IPS-18a (cell line): ENCODE data around the gene MACROD2.
"Not testable (repeated sequence)": the region's sequence is repeated elsewhere in the genome, so short reads cannot be mapped to it uniquely, and the experiment has no call there.

Experiments
- H3K27ac ChIP-seq: one replicate; pipeline ENCODE4 v1.5.1; 2013; ENCODE audit warnings: low read length
- H3K27me3 ChIP-seq: one replicate; pipeline ENCODE4 v1.6.1; 2013; ENCODE audit warnings: mild to moderate bottlenecking, low read length; ENCODE audit not compliant: control insufficient read depth, insufficient read depth
- H3K36me3 ChIP-seq: one replicate; pipeline ENCODE4 v1.6.1; 2013; ENCODE audit warnings: low read depth, low read length; ENCODE audit not compliant: control insufficient read depth
- H3K4me1 ChIP-seq: one replicate; pipeline ENCODE4 v1.6.1; 2013; ENCODE audit warnings: low read depth, low read length; ENCODE audit not compliant: control insufficient read depth
- H3K4me3 ChIP-seq: one replicate; pipeline ENCODE4 v1.5.1; 2013; ENCODE audit warnings: low read length
- H3K9ac ChIP-seq: one replicate; pipeline ENCODE4 v1.6.1; 2013; ENCODE audit warnings: mild to moderate bottlenecking, low read length, moderate library complexity
- H3K9me3 ChIP-seq: one replicate; pipeline ENCODE4 v1.6.1; 2013; ENCODE audit warnings: low read depth, low read length; ENCODE audit not compliant: control insufficient read depth

The MACROD2 gene

GRCh38 chr20:15187612-15188011 lies 1192.3 kb downstream of the MACROD2 start:
- Histone ChIP-seq H3K4me1 (peaks cover 5% of the 10 kb centered on the region), H3K4me3 (no peak overlapping the region), H3K27ac (no peak overlapping the region), H3K27me3 (no peaks in the 10 kb centered on the region), H3K9me3 (no peaks in the 10 kb centered on the region), H3K9ac (no peak overlapping the region), H3K36me3 (no peaks in the 10 kb centered on the region)

DNA sequence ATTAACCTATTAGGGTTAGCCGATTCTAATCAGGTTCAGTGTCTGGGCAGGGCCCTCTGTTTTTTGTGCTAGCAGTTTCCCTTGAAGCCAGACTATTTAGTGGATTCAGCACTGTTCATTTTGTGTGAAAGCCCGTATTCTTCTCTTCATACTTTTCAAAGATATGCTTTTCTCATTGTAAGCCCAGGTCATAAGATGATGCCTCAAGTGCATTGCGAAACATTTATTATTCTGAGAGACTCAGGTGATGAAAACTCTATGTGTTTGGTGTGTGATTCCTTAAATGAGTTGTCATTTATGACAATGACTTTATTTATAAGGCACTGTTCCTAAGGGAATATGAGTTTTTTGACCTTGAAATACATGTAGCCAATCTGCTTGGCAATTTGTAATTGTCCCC lies 1193.1 kb downstream of the MACROD2 start:
- H3K36me3 ChIP-seq, result no peaks in the 10 kb centered on the region
- H3K4me3 ChIP-seq, result no peak overlapping the region
- no peaks in the 10 kb centered on the region for H3K27me3 ChIP-seq
- H3K27ac ChIP-seq, result no peak overlapping the region
- H3K9ac ChIP-seq, result no peak overlapping the region
- peaks cover 5% of the 10 kb centered on the region for H3K4me1 ChIP-seq
- no peaks in the 10 kb centered on the region for H3K9me3 ChIP-seq

GRCh38 chr20:15191082-15191723 lies 1195.9 kb downstream of the MACROD2 start:
- Histone ChIP-seq H3K4me1 (peaks cover 5% of the 10 kb centered on the region), H3K4me3 (no peak overlapping the region), H3K36me3 (no peaks in the 10 kb centered on the region), H3K9ac (no peak overlapping the region), H3K27ac (no peak overlapping the region), H3K9me3 (no peaks in the 10 kb centered on the region), H3K27me3 (no peaks in the 10 kb centered on the region)

GRCh38 chr20:15195378-15195777 lies 1200.1 kb downstream of the MACROD2 start:
- no peak overlapping the region for H3K4me3 ChIP-seq
- no peak overlapping the region for H3K27ac ChIP-seq
- H3K4me1 ChIP-seq, result peaks cover 5% of the 10 kb centered on the region

GRCh38 chr20:15196547-15197255 lies 1201.4 kb downstream of the MACROD2 start:
- Histone ChIP-seq H3K27ac (no peak overlapping the region), H3K9ac (no peak overlapping the region), H3K36me3 (no peaks in the 10 kb centered on the region), H3K4me3 (no peak overlapping the region), H3K4me1 (no peaks in the 10 kb centered on the region), H3K27me3 (no peaks in the 10 kb centered on the region), H3K9me3 (no peaks in the 10 kb centered on the region)

More at GRCh38 chr20:15195378-15195777, 1200.1 kb downstream of the MACROD2 start:
- H3K27me3 ChIP-seq, result no peaks in the 10 kb centered on the region
- no peak overlapping the region for H3K9ac ChIP-seq
- H3K36me3 ChIP-seq, result no peaks in the 10 kb centered on the region
- H3K9me3 ChIP-seq, result no peaks in the 10 kb centered on the region

- not testable (repeated sequence) for H3K4me3 ChIP-seq, H3K36me3 ChIP-seq, H3K4me1 ChIP-seq, H3K27ac ChIP-seq, H3K9ac ChIP-seq, H3K27me3 ChIP-seq, H3K9me3 ChIP-seq
Measured at GRCh38 chr20:15198017-15198416, 1202.7 kb downstream of the MACROD2 start.

DNA sequence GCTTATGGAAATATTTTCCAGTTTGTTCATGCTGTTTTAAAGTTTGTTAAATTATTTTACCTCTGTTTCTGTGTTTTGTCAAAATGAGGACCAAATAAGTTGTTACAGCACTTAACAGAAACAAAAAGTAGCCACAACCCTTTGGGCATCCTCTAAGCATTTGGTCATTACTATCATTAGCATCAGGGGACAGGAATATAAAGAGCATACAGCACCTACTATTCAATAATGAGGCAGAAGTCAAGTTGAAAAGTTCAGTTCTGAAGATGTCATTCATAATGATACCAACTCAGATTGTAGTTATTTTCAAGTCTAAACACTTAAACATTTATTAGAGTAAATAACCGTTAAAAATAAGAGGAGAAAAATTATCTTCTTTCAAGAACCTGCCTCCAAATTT lies 1204.4 kb downstream of the MACROD2 start:
- no peaks in the 10 kb centered on the region for H3K4me1 ChIP-seq
- H3K4me3 ChIP-seq, result no peak overlapping the region
- H3K9ac ChIP-seq, result no peak overlapping the region
- H3K36me3 ChIP-seq, result no peaks in the 10 kb centered on the region
- H3K27ac ChIP-seq, result no peak overlapping the region
- H3K9me3 ChIP-seq, result no peaks in the 10 kb centered on the region
- H3K27me3 ChIP-seq, result no peaks in the 10 kb centered on the region

- no peaks in the 10 kb centered on the region for H3K27me3 ChIP-seq
- no peak overlapping the region for H3K27ac ChIP-seq
- H3K4me3 ChIP-seq, result no peak overlapping the region
- no peaks in the 10 kb centered on the region for H3K36me3 ChIP-seq
- no peaks in the 10 kb centered on the region for H3K4me1 ChIP-seq
- no peaks in the 10 kb centered on the region for H3K9me3 ChIP-seq
- H3K9ac ChIP-seq, result no peak overlapping the region
Measured at GRCh38 chr20:15200147-15200565, 1204.8 kb downstream of the MACROD2 start.

DNA sequence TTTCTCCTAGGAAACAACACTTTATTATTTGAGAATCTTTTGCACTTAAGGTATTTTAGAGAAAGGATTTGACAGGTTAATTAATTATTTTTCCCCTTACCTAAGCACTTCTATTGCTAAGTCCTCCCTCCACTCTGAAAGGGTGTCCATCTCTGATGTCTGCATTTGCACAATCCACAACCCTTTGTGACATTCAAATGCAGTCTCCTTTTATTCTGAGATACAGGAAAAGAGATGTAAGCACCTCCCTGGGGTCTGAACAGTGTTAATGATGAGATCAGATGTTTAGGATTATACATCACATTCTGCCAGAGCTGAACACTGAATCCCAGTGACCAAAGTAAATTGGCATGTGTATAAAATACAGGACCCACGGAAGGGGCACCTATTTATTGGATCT lies 1206.3 kb downstream of the MACROD2 start:
- Histone ChIP-seq H3K36me3 (no peaks in the 10 kb centered on the region), H3K27me3 (no peaks in the 10 kb centered on the region), H3K9me3 (no peaks in the 10 kb centered on the region), H3K27ac (no peak overlapping the region), H3K4me1 (no peaks in the 10 kb centered on the region), H3K4me3 (no peak overlapping the region), H3K9ac (no peak overlapping the region)

DNA sequence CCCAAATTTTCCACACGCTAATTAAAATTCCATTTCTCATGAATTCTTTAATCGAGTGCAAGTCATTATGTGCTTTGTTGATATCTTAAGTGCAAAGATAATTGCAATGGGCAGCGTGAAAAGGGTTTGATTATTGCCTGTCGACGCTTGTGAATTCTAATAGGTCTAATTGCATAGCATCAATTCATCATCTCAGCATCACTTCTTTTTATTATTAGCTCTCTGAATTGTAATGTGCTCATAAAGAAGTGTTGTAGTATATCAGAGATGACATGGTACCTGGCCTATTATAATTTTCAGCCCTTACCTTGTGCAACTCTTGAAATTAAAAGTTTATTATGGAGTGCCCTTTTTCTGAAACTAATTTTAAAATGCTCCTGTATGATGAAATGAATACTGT lies 1208.9 kb downstream of the MACROD2 start:
- Histone ChIP-seq H3K9ac (no peak overlapping the region), H3K27me3 (no peaks in the 10 kb centered on the region), H3K27ac (no peak overlapping the region), H3K4me1 (no peaks in the 10 kb centered on the region), H3K9me3 (no peaks in the 10 kb centered on the region), H3K4me3 (no peak overlapping the region), H3K36me3 (no peaks in the 10 kb centered on the region)

DNA sequence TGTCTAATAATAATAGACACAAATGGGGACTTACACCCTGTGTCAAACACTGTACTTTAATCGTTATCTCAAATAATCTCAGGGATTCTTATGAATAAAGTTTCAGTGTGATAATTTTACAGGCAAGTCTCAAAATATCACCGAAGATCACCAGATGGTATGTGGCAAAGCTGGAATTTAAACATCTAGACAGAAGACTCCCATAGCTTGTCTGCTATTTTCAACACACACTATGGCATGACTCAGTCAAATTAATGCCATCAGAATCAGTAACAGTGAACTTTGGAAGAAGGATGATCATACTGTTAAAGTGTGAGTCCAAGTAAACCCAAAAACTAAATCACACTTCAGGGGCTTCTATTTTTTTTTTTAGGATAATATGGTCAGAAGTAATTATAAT lies 1209.7 kb downstream of the MACROD2 start:
- no peaks in the 10 kb centered on the region for H3K4me1 ChIP-seq
- no peaks in the 10 kb centered on the region for H3K27me3 ChIP-seq
- H3K27ac ChIP-seq, result no peak overlapping the region
- no peak overlapping the region for H3K4me3 ChIP-seq
- H3K9me3 ChIP-seq, result no peaks in the 10 kb centered on the region
- H3K36me3 ChIP-seq, result no peaks in the 10 kb centered on the region
- no peak overlapping the region for H3K9ac ChIP-seq

DNA sequence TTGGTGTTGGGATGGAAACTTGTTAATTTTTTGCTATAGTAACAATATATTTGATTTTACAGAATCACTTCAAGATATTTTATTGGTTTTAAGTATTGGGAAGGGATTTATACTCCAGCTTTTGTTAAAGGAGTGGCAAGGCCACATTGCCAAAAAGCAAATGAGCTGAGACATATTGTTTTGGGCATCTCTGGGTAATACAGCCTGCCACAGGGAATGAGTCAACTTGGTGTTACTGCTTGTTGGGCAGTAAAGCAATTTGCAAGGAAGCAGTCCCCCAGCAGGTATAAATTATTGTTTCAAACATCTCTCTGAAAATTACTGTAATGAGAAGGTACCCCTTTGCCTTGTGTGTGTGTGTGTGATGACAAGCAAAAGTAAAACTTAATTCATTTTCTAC lies 1210.4 kb downstream of the MACROD2 start:
- Histone ChIP-seq H3K27ac (no peak overlapping the region), H3K9ac (no peak overlapping the region), H3K4me1 (no peaks in the 10 kb centered on the region), H3K9me3 (no peaks in the 10 kb centered on the region), H3K4me3 (no peak overlapping the region), H3K36me3 (no peaks in the 10 kb centered on the region), H3K27me3 (no peaks in the 10 kb centered on the region)
